ENCODE data around the gene EVL. TPM values are rescaled to one million over a fixed set of nuclear protein-coding genes. Genes with fewer than 3 reads are reported as not detected.

Gene EVL
- total and polyA plus RNA-seq, 2 donors (not counting 3 experiments of a cell fraction or from before 2014, with no cell fraction given): 34.6 to 62.5 TPM

- TF ChIP-seq MAX (IDR thresholded peaks at IDR 0.05; ENCODE audit: insufficient read depth, insufficient read length) (no peak), CTCF (IDR thresholded peaks at IDR 0.05; ENCODE audit: extremely low read depth in 1 of 2, insufficient read depth in 1 of 2, low read depth in 1 of 2, low read length in 2 of 2) (no peak), EZH2 (IDR thresholded peaks at IDR 0.05; ENCODE audit: borderline replicate concordance, low read depth, low read length, severe bottlenecking) (no peak), JUN (IDR thresholded peaks at IDR 0.05; ENCODE audit: borderline replicate concordance, insufficient read depth, insufficient read length, low read depth) (no peak), MYC (IDR thresholded peaks at IDR 0.05; ENCODE audit: low read depth, low read length) (no peak), GATA2 (IDR thresholded peaks at IDR 0.05; ENCODE audit: insufficient read depth, insufficient read length, low read depth, low read length) (no peak), POLR2AphosphoS5 (IDR thresholded peaks at IDR 0.05; ENCODE audit: insufficient read depth, low read depth, low read length) (no peak), FOS (IDR thresholded peaks at IDR 0.05; ENCODE audit: borderline replicate concordance, insufficient read depth, low read length) (no peak), POLR2A (IDR thresholded peaks at IDR 0.05; ENCODE audit: low read depth, low read length) (no peak)
- dilution Hi-C loops (cut with MboI; ENCODE audit: extremely low pct_ligation_motif_present, low sequenced_read_pairs) (no loop called here), intact Hi-C loops (cut with micrococcal nuclease) (no loop called here)
- no TSS peak for BruUV-seq (replicated peaks)
- H3K4me2 ChIP-seq (ENCODE audit: insufficient read depth, low read length): no peak overlapping the region
- H2AFZ ChIP-seq (ENCODE audit: low read depth, low read length): no peak overlapping the region
- H3K9me3 ChIP-seq (replicated peaks; ENCODE audit: control insufficient read depth, insufficient read depth, low read length): no peaks in the 10 kb centered on the region
- no peaks in the 10 kb centered on the region for H3K9me1 ChIP-seq (replicated peaks; ENCODE audit: control insufficient read depth, extremely low read depth, insufficient read depth, low read length)
- H3K27ac ChIP-seq (ENCODE audit: insufficient read depth, low read depth, low read length): no peak overlapping the region
- ChIA-PET POLR2A (no interaction called here), CTCF (interaction anchor here (1.1 kb wide), 1 partner anchor 44 kb away, joined by 3 read pairs; no protein-coding TSS in a partner anchor)
- no peaks in the 10 kb centered on the region for H4K20me1 ChIP-seq (replicated peaks; ENCODE audit: control insufficient read depth, extremely low read depth, insufficient read depth, low read length)
- H3K79me2 ChIP-seq (ENCODE audit: control insufficient read depth, insufficient read depth, low read length): no peaks in the 10 kb centered on the region
- H3K36me3 ChIP-seq (ENCODE audit: control insufficient read depth in 2 of 2, extremely low read depth in 1 of 2, insufficient read depth in 2 of 2, low read length in 2 of 2): no peaks in the 10 kb centered on the region
- no peak overlapping the region for H3K9ac ChIP-seq (replicated peaks; ENCODE audit: extremely low read depth, insufficient read depth, low read length)
- no peaks in the 10 kb centered on the region for H3K27me3 ChIP-seq (ENCODE audit: control insufficient read depth in 2 of 2, insufficient read depth in 2 of 2, low read length in 2 of 2)
- H3K4me3 ChIP-seq (replicated peaks in 1 of 3; ENCODE audit: insufficient read depth in 1 of 3, low read depth in 1 of 3, low read length in 3 of 3): no peak overlapping the region
- DNase-seq (ENCODE audit: low read depth, low spot score): no peak
- no peaks in the 10 kb centered on the region for H3K4me1 ChIP-seq (ENCODE audit: control insufficient read depth, extremely low read depth, insufficient read depth, low read length)
- no peak for FAIRE-seq
Measured at GRCh38 chr14:100148837-100149731, 83.9 kb downstream of the EVL start.

Measured in endothelial cell of umbilical vein (primary cell).